SK-N-SH (cell line): ENCODE data around the gene SLC5A12. TPM values are rescaled to one million over a fixed set of nuclear protein-coding genes. Genes with fewer than 3 reads are reported as not detected.

ENCODE experiments used
- CTCF ChIA-PET: fragments of 300-600, 350-600 bp; formaldehyde crosslinking; extraction: SDS; loops from one replicate; lab custom pipeline; 2021; lab: Yijun Ruan, JAX
- POLR2A ChIA-PET: fragments of 350-600 bp; sonication (Branson Sonifier 250); formaldehyde crosslinking; extraction: SDS; loops from one replicate; lab custom pipeline; 2020; ENCODE audit warnings: antibody characterized with exemption, inconsistent platforms; lab: Yijun Ruan, JAX
- DNase-seq: peaks from one replicate; pipeline ENCODE4 v3.0.0; 2012
- H2AFZ ChIP-seq: fragments of 200-600 bp; sonication (generic); 2 replicates; pipeline ENCODE4 v1.8.1; 2016; ENCODE audit warnings: antibody characterized with exemption, mild to moderate bottlenecking, low read depth
- H3F3A ChIP-seq: fragments of 200-600 bp; sonication (generic); replicated peaks from 2 replicates; pipeline ENCODE3; 2016; ENCODE audit warnings: antibody characterized with exemption, mild to moderate bottlenecking; ENCODE audit not compliant: insufficient read depth
- H3K27ac ChIP-seq, 2 experiments: fragments of 200-500 bp in 1 of 2; fragments of 200-600 bp in 1 of 2; sonication (Bioruptor generic) in 1 of 2; sonication (generic), shearing (Covaris generic) in 1 of 2; 2 replicates each; pipeline versions ENCODE4 v1.5.1 to v1.6.1; 2014 to 2016; ENCODE audit warnings: low read depth in 2 of 2, inconsistent platforms in 1 of 2, low read length in 1 of 2, mild to moderate bottlenecking in 1 of 2, mixed read lengths in 1 of 2
- H3K27me3 ChIP-seq: fragments of 200-600 bp; sonication (generic), shearing (Covaris generic); 2 replicates; pipeline ENCODE4 v1.6.1; 2016; ENCODE audit warnings: mixed run types; ENCODE audit not compliant: insufficient read depth
- H3K36me3 ChIP-seq, 2 experiments: fragments of 200-500 bp in 1 of 2; fragments of 200-600 bp in 1 of 2; sonication (Bioruptor generic) in 1 of 2; sonication (generic) in 1 of 2; replicated peaks in 1 of 2; 2 replicates each; pipeline versions ENCODE3 to v1.5.1; 2014 to 2016; ENCODE audit warnings: low read length in 1 of 2, mild to moderate bottlenecking in 1 of 2; ENCODE audit not compliant: insufficient read depth in 2 of 2, control insufficient read depth in 1 of 2
- H3K4me1 ChIP-seq, 2 experiments: fragments of 200-500 bp in 1 of 2; fragments of 200-600 bp in 1 of 2; sonication (Bioruptor generic) in 1 of 2; sonication (generic), shearing (Covaris generic) in 1 of 2; 2 replicates each; pipeline versions ENCODE4 v1.5.1 to v1.6.1; 2014 to 2016; ENCODE audit warnings: low read depth in 1 of 2, low read length in 1 of 2, mixed run types in 1 of 2; ENCODE audit not compliant: insufficient read depth in 2 of 2, control insufficient read depth in 1 of 2
- H3K4me2 ChIP-seq: fragments of 200-600 bp; sonication (generic), shearing (Covaris generic); 2 replicates; pipeline ENCODE4 v1.6.1; 2017; ENCODE audit warnings: mixed run types
- H3K4me3 ChIP-seq, 2 experiments: fragments of 200-500 bp in 1 of 2; fragments of 200-600 bp in 1 of 2; sonication (Bioruptor generic) in 1 of 2; sonication (generic), shearing (Covaris generic) in 1 of 2; 2 replicates each; pipeline versions ENCODE4 v1.5.1 to v1.8.1; 2014 to 2016; ENCODE audit warnings: low read depth in 2 of 2, inconsistent platforms in 1 of 2, low read length in 1 of 2, mild to moderate bottlenecking in 1 of 2, mixed read lengths in 1 of 2, moderate library complexity in 1 of 2
- H3K79me2 ChIP-seq: fragments of 200-600 bp; sonication (generic); 2 replicates; pipeline ENCODE4 v1.8.1; 2017; ENCODE audit warnings: mild to moderate bottlenecking; ENCODE audit not compliant: insufficient read depth
- H3K9ac ChIP-seq: fragments of 200-600 bp; sonication (generic); 2 replicates; pipeline ENCODE4 v1.6.1; 2017; ENCODE audit warnings: mixed run types
- H3K9me2 ChIP-seq: fragments of 200-600 bp; sonication (generic); 2 replicates; pipeline ENCODE4 v1.6.1; 2017; ENCODE audit warnings: mixed run types
- H3K9me3 ChIP-seq: fragments of 200-600 bp; sonication (generic); 2 replicates; pipeline ENCODE4 v1.6.1; 2017; ENCODE audit warnings: mixed run types, mild to moderate bottlenecking, moderate library complexity
- H4K20me1 ChIP-seq: fragments of 200-600 bp; sonication (generic); 2 replicates; pipeline ENCODE4 v1.6.1; 2017; ENCODE audit warnings: mild to moderate bottlenecking, mixed run types; ENCODE audit not compliant: insufficient read depth
- CHD2 ChIP-seq: fragments of 150-350 bp; IDR thresholded peaks from 2 replicates; pipeline ENCODE4 v1.6.1; 2018; ENCODE audit warnings: low read length; ENCODE audit not compliant: partially characterized antibody
- ELF1 ChIP-seq: IDR thresholded peaks from 2 replicates; pipeline ENCODE4 v1.4.0; 2012
- EP300 ChIP-seq, 2 experiments: IDR thresholded peaks; 2 replicates each; pipeline versions ENCODE4 v1.4.0 to v1.6.1; 2012; ENCODE audit warnings: borderline replicate concordance in 1 of 2, low read depth in 1 of 2, low read length in 1 of 2
- EZH2phosphoT487 ChIP-seq: fragments of 200-600 bp; sonication (generic); IDR thresholded peaks from 2 replicates; pipeline ENCODE4 v1.6.1; 2017; ENCODE audit warnings: low read depth, mixed run types, mild to moderate bottlenecking, antibody characterized with exemption, moderate library complexity, borderline replicate concordance
- FOSL2 ChIP-seq: IDR thresholded peaks from 2 replicates; pipeline ENCODE4 v1.4.0; 2012; ENCODE audit warnings: low read depth, mild to moderate bottlenecking, moderate library complexity, borderline replicate concordance
- FOXJ3 ChIP-seq: sonication (generic); formaldehyde crosslinking; IDR thresholded peaks from 2 replicates; pipeline ENCODE4 v1.5.1; 2020; ENCODE audit warnings: mild to moderate bottlenecking, missing genetic modification reagents
- MXI1 ChIP-seq: IDR thresholded peaks from 2 replicates; pipeline ENCODE4 v1.6.1; 2012; ENCODE audit warnings: mild to moderate bottlenecking, low read depth, low read length, improper control_type of control experiment
- NFIC ChIP-seq: IDR thresholded peaks from 2 replicates; pipeline ENCODE4 v1.4.0; 2012; ENCODE audit warnings: borderline replicate concordance
- NRF1 ChIP-seq: IDR thresholded peaks from 2 replicates; pipeline ENCODE4 v1.6.1; 2012; ENCODE audit warnings: low read depth, mild to moderate bottlenecking, low read length
- POLR2AphosphoS5 ChIP-seq: IDR thresholded peaks from 2 replicates; pipeline ENCODE4 v1.6.1; 2012; ENCODE audit warnings: low read depth, low read length
- RAD21 ChIP-seq: IDR thresholded peaks from 2 replicates; pipeline ENCODE4 v1.6.1; 2012; ENCODE audit warnings: mild to moderate bottlenecking, low read length
- RCOR1 ChIP-seq: fragments of 150-350 bp; IDR thresholded peaks from 2 replicates; pipeline ENCODE4 v1.6.1; 2017; ENCODE audit warnings: antibody characterized with exemption, low read length
- RXRA ChIP-seq: IDR thresholded peaks from 2 replicates; pipeline ENCODE4 v1.4.0; 2012; ENCODE audit warnings: low read depth, mild to moderate bottlenecking, borderline replicate concordance
- SMC3 ChIP-seq: IDR thresholded peaks from 2 replicates; pipeline ENCODE4 v1.6.1; 2012; ENCODE audit warnings: low read depth, low read length, improper control_type of control experiment
- TEAD4 ChIP-seq: IDR thresholded peaks from 2 replicates; pipeline ENCODE4 v1.4.0; 2012; ENCODE audit warnings: mild to moderate bottlenecking, borderline replicate concordance; ENCODE audit not compliant: insufficient read depth
- WGBS: methylation state at CpG from one replicate; pipeline ENCODE4 v1.1.6; 2017; ENCODE audit warnings: low lambda C conversion rate; 5-methylcytosine and 5-hydroxymethylcytosine counted together
- polyA plus RNA-seq, 3 experiments: library from polyadenylated mRNA; depleted of rRNA; stranded (reverse); fragments of >200 nt; gene quantifications; 2 replicates each; pipeline ENCODE4 v1.2.3, GENCODE V29; 2012
- TF ChIP-seq, protein P1 (sequence below): IDR thresholded peaks from 2 replicates; pipeline ENCODE4 v1.6.1; 2012; ENCODE audit warnings: mild to moderate bottlenecking, low read depth, low read length, moderate library complexity
- TF ChIP-seq, protein P2 (sequence below): IDR thresholded peaks from 2 replicates; pipeline ENCODE4 v1.4.0; 2012; ENCODE audit warnings: low read depth
- TF ChIP-seq, protein P3 (sequence below): fragments of 150-350 bp; IDR thresholded peaks from 2 replicates; pipeline ENCODE4 v1.6.1; 2017; ENCODE audit warnings: antibody characterized with exemption, low read length, low read depth, borderline replicate concordance
- TF ChIP-seq, protein P4 (sequence below): IDR thresholded peaks from 2 replicates; pipeline ENCODE4; 2012

The SLC5A12 gene
- polyA plus RNA-seq, 1 of the 3 experiments (the other 2 are of a cell fraction), result 0.03 TPM

GRCh38 chr11:26665946-26666345 lies 55.9 kb downstream of the SLC5A12 start:
- TF ChIP-seq RAD21, result no peak
- no peak for TF ChIP-seq EZH2phosphoT487
- no peak for TF ChIP-seq POLR2AphosphoS5
- TF ChIP-seq TEAD4, result no peak
- TF ChIP-seq, protein P1, sequence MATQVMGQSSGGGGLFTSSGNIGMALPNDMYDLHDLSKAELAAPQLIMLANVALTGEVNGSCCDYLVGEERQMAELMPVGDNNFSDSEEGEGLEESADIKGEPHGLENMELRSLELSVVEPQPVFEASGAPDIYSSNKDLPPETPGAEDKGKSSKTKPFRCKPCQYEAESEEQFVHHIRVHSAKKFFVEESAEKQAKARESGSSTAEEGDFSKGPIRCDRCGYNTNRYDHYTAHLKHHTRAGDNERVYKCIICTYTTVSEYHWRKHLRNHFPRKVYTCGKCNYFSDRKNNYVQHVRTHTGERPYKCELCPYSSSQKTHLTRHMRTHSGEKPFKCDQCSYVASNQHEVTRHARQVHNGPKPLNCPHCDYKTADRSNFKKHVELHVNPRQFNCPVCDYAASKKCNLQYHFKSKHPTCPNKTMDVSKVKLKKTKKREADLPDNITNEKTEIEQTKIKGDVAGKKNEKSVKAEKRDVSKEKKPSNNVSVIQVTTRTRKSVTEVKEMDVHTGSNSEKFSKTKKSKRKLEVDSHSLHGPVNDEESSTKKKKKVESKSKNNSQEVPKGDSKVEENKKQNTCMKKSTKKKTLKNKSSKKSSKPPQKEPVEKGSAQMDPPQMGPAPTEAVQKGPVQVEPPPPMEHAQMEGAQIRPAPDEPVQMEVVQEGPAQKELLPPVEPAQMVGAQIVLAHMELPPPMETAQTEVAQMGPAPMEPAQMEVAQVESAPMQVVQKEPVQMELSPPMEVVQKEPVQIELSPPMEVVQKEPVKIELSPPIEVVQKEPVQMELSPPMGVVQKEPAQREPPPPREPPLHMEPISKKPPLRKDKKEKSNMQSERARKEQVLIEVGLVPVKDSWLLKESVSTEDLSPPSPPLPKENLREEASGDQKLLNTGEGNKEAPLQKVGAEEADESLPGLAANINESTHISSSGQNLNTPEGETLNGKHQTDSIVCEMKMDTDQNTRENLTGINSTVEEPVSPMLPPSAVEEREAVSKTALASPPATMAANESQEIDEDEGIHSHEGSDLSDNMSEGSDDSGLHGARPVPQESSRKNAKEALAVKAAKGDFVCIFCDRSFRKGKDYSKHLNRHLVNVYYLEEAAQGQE, result no peak
- no peak for TF ChIP-seq MXI1
- TF ChIP-seq, protein P2, sequence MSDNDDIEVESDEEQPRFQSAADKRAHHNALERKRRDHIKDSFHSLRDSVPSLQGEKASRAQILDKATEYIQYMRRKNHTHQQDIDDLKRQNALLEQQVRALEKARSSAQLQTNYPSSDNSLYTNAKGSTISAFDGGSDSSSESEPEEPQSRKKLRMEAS, result no peak
- no peak for TF ChIP-seq NFIC
- no peak for TF ChIP-seq FOSL2
- no peak for TF ChIP-seq RCOR1
- TF ChIP-seq FOXJ3 (CRISPR knock-in tag), result no peak
- no peak for TF ChIP-seq RXRA
- no peak for DNase-seq
- CTCF ChIA-PET, result no interaction called here
- Histone ChIP-seq H3K79me2 (no peaks in the 10 kb centered on the region), H3K9me2 (no peaks in the 10 kb centered on the region), H3K9ac (no peak overlapping the region), H3K4me1 (no peaks in the 10 kb centered on the region; a peak in 1 of 4 replicates), H3K4me3 (no peak overlapping the region), H3K27ac (no peak overlapping the region), H3K4me2 (no peak overlapping the region), H3K27me3 (no peaks in the 10 kb centered on the region), H3K9me3 (no peaks in the 10 kb centered on the region), H3F3A (no peaks in the 10 kb centered on the region), H4K20me1 (no peaks in the 10 kb centered on the region), H3K36me3 (no peaks in the 10 kb centered on the region), H2AFZ (no peak overlapping the region)
- POLR2A ChIA-PET, result no interaction called here
- 52% methylated on average over 1 of the region's 1 CpG for WGBS

DNA sequence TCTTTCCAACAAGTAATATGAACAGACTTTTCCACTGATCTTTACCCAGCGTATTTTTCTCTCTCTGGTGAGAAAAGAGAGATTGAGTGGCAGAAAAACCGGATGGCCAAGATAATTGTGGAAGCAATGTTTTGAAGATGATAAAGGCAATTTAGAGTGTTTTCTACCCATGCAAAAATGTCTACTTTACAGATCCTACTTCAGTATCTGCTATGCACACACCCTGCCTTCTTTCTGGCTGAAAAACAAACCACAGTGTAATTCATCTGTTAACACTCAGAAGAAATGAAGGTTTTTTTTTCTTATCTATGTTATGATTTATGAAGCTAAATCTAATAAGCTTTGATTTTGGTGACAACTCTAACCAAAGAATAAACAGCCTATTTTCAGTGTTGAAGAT lies 56.8 kb downstream of the SLC5A12 start:
- Histone ChIP-seq H3F3A (no peaks in the 10 kb centered on the region), H3K27me3 (no peaks in the 10 kb centered on the region)
- no peak for TF ChIP-seq SMC3
- TF ChIP-seq ELF1, result no peak
- TF ChIP-seq, protein P1, result no peak
- TF ChIP-seq, protein P3, sequence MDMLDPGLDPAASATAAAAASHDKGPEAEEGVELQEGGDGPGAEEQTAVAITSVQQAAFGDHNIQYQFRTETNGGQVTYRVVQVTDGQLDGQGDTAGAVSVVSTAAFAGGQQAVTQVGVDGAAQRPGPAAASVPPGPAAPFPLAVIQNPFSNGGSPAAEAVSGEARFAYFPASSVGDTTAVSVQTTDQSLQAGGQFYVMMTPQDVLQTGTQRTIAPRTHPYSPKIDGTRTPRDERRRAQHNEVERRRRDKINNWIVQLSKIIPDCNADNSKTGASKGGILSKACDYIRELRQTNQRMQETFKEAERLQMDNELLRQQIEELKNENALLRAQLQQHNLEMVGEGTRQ, result no peak
- TF ChIP-seq NRF1, result no peak
- TF ChIP-seq RCOR1, result no peak
- TF ChIP-seq, protein P4, sequence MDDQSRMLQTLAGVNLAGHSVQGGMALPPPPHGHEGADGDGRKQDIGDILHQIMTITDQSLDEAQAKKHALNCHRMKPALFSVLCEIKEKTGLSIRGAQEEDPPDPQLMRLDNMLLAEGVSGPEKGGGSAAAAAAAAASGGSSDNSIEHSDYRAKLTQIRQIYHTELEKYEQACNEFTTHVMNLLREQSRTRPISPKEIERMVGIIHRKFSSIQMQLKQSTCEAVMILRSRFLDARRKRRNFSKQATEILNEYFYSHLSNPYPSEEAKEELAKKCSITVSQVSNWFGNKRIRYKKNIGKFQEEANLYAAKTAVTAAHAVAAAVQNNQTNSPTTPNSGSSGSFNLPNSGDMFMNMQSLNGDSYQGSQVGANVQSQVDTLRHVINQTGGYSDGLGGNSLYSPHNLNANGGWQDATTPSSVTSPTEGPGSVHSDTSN, result no peak
- no peak for TF ChIP-seq CHD2
- TF ChIP-seq EP300 (IDR thresholded peaks at IDR 0.05; ENCODE audit: borderline replicate concordance in 1 of 2, low read depth in 1 of 2, low read length in 1 of 2), result no peak
- TF ChIP-seq FOSL2, result no peak
- TF ChIP-seq, all 33 proteins: peak for 0
- Histone ChIP-seq H3K4me1 (no peaks in the 10 kb centered on the region; a peak in 1 of 4 replicates), H3K4me2 (no peak overlapping the region), H3K9me3 (no peaks in the 10 kb centered on the region), H2AFZ (no peak overlapping the region), H3K4me3 (no peak overlapping the region), H3K36me3 (no peaks in the 10 kb centered on the region), H4K20me1 (no peaks in the 10 kb centered on the region), H3K9ac (no peak overlapping the region), H3K27ac (no peak overlapping the region), H3K9me2 (no peaks in the 10 kb centered on the region), H3K79me2 (no peaks in the 10 kb centered on the region)
- no peak for DNase-seq
- 60% methylated on average over 2 of the region's 2 CpGs for WGBS
- ChIA-PET POLR2A (no interaction called here), CTCF (no interaction called here)
